CD4-positive, alpha-beta T cell treated with Interferon alpha-2 for 1 hour (primary cell): ENCODE results near the gene NMT1.

ENCODE experiments used
- DNase-seq, 2 donors: peaks; one replicate each; pipeline ENCODE4 v3.0.0-alpha.2; 2020 to 2022

NMT1 gene

GRCh38 chr17:45106582-45106981 lies 45.5 kb downstream of the NMT1 start:
- no peak for DNase-seq

DNA sequence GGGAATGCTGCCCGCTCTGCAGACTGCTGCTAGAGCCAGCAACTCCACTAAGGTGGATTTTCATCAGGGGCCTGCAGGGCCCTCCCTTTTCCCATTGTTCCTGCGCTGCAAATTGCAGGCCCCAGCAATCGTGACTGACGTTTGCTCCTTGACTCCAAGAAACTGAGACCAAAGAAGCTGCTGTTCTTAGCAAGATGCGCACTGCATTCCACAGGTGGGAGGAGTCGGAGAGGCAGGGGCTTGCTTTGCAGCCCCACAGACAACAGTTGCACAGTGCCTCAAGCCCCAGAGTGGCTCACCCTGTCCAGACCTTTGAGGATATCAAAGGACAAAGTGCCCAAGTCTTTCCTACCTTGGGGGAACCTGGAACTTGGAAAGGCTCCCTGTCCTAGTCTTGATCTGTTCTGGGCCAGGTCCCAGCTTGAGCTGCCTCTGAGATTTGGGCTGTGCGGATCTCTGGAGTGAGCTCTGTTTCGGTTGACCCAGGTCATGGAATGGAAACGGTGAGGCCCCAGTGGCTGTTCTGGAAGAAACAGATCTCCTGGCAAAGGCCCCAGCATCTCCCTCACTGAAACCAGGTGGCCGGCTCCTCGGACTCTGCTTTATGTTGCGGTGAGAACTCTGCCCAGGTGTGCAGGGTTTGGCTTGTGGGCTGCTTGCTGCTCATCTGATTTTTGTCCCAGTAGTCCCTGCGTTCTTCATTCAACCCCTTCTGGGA lies 46.3 kb downstream of the NMT1 start:
- DNase-seq: no peak

- DNase-seq: no peak
Observed at GRCh38 chr17:45108051-45108450, 46.9 kb downstream of the NMT1 start.

DNA sequence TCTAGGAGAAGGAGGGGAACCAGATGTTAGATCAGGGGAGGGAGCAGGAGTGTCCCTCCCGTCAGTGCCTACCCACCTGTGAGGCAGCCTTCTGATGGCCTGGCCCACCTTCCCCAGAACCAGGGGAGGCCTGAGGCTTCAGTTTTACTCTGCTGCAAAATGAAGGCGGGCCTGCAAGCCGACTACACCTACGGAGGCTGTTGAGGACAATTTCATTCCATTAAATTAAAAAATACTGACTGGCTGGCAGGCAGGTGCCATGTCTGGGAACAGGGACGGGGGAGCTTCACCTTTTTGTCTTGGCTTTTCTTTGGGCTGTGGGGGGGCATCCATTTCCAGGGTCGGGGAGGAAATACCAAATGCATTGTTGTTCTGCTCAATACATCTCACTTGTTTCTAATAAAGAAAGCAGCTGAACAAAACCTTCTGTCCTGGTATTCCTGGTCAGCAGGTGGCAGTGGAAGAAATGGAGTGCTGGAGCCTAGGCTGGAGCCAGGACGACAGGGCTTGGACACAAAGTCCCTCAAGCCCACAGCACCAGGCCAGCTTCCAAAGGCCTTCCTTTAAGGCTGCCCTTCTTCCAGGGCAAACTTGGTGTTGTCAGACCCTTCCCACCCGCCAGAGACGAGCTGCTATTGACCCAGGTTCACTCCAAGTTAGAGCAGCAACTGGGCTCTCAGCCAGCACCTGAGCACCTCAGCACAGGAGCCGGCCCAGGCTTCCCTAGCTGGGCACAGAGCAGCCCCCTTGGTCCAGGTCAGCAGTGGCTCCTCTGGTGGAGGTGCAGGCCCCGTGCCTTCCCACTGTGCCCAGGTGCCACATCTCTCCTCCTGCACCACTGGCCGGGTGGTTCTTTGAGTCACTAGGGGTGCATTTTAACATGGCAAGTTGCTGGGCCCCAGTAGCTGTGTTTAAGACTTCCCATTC lies 47.7 kb downstream of the NMT1 start:
- no peak for DNase-seq

DNA sequence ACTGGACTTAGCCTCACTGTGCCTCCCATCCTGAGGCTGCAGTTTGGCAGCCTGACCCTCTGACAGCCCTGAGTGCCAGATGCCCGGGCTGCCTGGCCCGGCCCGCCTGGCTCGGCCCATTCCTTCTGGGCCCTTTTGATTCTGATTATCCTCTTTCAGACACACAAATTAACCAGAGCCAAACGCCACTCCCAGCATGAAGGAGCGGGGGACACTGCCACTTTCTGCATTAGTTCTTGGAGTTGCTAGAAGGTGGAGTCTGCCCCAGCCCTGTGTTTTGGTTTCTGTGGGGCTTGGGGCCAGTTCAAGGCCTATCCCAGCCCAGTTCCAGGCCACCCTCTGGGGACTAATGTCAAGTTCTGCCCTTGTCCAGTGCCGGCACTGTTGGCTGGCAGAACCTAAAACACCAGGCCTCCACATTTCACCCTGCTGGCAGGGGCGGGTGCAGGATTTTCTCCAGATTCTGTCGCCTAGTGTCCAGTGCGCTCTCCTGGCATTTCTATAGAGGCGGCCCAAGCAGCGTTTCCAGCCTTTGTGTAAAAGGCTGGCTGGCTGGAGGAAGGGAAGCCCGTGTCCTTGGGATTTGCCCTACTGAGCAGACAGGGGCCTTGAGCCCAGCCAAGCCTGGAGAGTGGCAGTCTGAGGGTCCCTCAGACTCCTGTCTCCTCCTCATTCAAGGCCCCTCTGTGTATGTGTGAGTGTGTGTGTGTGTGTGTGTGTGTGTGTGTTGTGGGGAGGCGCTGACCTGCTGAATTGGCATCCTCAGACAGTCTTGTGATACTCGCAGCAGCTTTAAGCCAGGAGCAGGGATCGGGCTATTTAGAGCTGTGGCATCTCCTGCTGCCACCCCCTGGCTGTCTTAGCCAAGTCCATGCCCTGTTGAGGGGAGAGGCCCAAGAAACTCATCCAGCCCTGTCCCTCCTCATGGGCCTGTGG lies 49.8 kb downstream of the NMT1 start:
- DNase-seq: no peak

DNA sequence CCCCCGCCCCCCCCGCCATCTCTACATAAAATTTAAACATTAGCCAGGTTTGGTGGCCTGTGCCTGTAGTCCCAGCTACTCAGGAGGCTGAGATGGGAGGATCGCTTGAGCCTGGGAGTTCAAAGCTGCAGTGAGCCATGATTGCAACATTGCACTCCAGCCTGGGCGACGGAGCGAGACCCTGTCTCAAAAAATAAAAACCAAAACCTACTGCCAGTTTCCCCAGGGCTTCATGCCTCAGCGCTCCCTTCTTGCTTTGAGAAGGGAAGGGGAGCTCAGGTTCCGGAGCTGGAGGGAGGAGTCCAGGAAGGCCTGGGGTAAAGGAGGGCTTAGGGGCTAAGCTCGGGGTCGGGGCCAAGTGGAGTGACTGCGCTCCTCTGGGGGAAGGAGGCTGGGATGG lies 50.7 kb downstream of the NMT1 start:
- DNase-seq: no peak

DNA sequence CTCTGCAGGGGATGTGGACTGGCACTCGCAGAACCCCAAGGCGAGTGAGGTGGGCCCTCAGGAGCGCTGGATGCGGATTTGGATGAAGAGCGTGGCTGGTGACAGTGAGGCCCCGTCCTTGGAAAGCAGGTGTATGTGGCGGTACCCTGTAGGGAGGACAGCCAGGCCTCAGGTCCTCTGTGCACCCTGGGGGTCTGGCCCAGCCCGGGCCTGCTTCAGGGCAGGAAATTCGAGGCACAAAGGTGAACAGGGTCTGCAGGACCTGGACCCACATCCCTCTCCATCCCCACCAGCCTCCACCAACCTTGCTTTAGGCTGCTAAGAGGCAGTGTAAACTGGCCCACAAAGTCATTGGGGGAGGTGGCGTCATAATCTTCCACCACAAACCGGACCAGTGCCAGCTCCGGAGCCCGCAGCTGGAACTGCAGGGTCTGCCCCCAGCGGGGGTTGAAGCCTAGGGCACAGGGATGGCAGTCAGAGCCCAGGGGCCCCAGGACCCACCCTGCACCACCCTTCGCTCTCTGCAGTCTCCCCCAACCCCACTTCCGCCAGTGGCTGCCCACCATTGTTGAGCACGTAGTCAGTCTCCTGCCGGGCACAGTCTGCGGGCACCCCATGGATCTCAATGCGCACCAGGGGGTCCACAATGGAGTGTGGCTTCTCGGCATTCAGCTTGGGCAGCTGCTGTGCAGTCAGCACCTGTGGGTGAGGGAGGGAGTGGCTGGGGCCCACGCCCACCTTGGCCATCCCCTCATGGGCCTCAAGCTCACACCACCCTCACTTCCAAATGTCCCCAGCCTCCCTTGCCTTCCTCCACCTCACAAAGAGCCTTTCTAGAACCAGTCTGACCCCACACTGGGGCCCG lies 51.7 kb downstream of the NMT1 start:
- no peak for DNase-seq

- DNase-seq: no peak
Observed at GRCh38 chr17:45113424-45113754, 52.3 kb downstream of the NMT1 start.

- DNase-seq: no peak
Observed at GRCh38 chr17:45114117-45114932, 53.2 kb downstream of the NMT1 start.

DNA sequence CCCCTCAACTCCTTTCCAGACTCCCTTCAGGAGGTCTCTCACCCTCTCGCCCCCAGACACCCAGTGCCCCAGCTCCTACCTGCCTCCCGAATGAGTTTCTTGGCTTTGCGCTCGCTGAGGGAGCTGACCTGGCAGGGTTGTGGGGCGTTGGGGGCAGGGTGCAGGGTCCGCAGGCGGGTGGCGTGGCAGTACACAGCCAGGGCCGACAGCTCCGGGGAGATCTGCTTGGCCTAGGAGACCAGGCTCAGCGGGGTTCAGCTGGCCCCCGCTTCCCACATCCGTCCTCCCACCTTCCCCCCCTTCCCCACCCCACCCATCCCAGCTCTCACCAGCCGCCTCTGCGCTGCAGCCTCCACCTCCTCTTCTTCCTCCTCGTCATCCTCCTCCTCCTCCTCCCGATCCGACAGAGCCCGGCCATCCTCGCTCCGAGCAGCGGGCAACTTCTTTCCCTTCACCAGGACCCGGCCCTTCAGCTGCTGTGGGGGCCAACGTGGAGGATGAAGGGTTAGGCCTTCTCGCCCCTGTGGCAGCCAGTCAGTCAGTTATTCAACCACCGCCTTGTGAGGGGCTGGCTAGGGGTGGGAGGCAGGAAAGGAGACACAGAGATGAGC lies 54.0 kb downstream of the NMT1 start:
- DNase-seq: no peak

GRCh38 chr17:45115871-45116270 lies 54.8 kb downstream of the NMT1 start:
- DNase-seq: no peak

DNA sequence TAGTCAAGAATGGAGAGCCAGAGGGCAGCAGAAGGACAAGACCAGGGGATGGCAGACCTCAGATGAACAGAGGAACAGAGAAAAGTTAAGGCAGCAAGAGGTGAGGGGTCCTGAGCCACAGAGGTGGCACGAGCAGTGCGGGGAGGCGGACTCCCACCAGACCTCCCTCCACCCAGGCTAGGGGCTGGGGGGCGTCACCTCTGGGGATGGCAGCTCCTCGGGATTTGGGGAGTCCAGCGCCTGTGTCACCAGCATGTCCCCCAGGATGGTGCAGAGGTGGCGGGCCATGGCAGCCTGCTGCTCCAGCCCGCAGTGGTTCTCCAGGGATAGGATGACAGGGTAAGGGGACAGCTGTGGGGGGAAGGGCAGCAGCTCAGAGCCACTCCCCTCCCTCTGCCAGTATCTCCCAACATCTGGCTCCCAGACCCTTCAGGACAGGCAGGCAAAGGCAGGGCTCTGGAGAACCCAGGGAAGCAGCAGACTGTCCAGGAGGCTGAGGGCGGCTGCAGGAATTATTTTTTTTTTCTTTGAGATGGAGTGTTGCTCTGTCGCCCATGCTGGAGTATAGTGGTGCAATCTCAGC lies 55.4 kb downstream of the NMT1 start:
- no peak for DNase-seq

DNA sequence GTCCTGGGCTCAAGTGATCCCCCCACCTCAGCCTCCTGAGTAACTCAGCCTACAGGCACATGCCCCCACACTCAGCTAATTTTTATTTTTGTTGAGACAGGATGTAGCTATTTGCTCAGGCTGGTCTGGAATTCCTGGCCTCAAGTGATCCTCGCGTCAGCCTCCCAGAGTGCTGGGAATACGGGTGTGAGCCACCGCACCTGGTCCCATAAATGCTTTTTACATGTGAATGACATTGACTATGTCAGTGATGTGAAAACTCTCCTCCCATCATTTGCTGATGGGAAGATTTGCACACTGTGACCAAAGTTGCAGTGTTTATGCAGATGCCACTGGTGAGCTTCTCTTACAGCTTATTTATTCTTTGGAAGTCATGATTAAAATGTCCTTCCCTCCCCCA lies 56.2 kb downstream of the NMT1 start:
- DNase-seq: no peak

GRCh38 chr17:45117848-45118646 lies 56.9 kb downstream of the NMT1 start:
- no peak for DNase-seq

DNA sequence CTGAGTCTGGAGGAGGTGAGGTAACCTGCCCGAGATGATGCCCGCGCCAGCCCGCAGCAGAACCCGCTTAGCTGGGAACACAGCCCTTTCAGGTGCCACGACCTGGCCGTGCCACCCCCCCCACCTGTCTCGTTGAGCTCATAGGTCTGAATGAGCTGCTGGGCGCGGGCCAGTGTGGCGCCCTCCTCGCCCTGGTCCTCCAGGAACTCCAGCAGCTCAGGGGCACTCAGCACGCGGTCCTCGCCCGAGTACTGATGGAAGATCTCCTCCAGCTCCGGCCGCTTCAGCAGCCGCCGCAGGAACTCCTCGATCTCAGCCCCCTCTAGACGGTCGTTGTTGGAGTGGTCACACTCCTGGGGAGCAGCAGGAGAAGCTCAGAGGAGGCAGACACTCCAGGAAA lies 57.6 kb downstream of the NMT1 start:
- DNase-seq: no peak

DNA sequence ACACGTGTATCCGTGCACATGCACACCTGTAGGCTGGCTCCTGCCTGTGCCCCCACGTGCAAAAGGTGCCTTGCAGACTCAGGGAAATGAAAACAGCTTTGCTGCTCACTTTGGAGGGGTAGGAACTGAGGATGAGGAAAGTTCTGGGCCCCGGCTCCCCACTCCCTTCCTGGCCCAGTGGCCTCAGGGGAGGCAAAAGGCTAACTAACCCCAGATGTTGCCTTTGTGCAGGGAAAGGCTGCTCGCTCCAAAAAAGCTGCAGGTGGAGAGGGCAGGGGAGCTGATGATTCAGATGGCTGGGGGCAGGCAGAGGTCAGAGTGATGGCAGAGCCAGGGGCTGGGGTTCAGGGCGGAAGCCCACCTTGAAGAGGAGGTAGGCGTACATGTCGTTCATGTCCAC lies 58.8 kb downstream of the NMT1 start:
- DNase-seq: no peak

GRCh38 chr17:45120558-45120957 lies 59.4 kb downstream of the NMT1 start:
- DNase-seq: no peak

GRCh38 chr17:45121055-45121454 lies 59.9 kb downstream of the NMT1 start:
- no peak for DNase-seq

GRCh38 chr17:45123076-45123770 lies 62.1 kb downstream of the NMT1 start:
- no peak for DNase-seq
